Retinal pigment epithelial cell (primary cell): Measurements from ENCODE around the gene SFXN5.

Source experiments
- DNase-seq: peaks from one replicate; pipeline ENCODE4 v3.0.0-alpha.2; 2010; ENCODE audit warnings: low read depth
- H3K4me3 ChIP-seq: 2 replicates; pipeline ENCODE4 v1.5.1; 2011; ENCODE audit warnings: mild to moderate bottlenecking, low read length, control low read depth, moderate library complexity
- TF ChIP-seq, protein P1 (sequence below): conservative IDR thresholded peaks from 2 replicates; pipeline ENCODE4 v1.5.1; 2011; ENCODE audit warnings: low read depth, low read length, control low read depth, inconsistent platforms

Gene SFXN5

DNA sequence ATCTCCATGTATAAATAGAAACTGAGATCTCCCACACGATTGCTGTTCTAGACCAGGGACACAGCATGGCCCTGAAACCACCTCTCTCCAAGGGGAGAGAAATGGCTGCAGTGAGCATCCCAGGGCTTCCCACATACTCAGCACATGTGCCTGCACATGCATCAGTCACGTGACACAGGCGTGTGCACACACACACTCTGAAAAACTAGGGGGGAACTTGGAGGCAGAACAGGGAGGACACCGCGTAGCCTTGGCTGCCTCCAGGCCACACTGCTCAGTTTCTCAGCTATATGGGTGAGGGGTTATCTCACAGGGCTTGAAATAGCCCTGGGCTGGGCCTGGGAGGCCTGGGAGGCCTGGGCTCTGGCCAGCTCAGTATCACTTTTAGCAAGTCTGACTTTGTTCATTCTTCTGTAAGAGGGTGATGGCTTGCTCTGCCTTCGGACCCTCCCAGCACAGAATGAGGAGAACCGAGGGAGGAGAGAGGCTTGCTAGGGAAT lies 87.3 kb downstream of the SFXN5 start:
- TF ChIP-seq, protein P1, sequence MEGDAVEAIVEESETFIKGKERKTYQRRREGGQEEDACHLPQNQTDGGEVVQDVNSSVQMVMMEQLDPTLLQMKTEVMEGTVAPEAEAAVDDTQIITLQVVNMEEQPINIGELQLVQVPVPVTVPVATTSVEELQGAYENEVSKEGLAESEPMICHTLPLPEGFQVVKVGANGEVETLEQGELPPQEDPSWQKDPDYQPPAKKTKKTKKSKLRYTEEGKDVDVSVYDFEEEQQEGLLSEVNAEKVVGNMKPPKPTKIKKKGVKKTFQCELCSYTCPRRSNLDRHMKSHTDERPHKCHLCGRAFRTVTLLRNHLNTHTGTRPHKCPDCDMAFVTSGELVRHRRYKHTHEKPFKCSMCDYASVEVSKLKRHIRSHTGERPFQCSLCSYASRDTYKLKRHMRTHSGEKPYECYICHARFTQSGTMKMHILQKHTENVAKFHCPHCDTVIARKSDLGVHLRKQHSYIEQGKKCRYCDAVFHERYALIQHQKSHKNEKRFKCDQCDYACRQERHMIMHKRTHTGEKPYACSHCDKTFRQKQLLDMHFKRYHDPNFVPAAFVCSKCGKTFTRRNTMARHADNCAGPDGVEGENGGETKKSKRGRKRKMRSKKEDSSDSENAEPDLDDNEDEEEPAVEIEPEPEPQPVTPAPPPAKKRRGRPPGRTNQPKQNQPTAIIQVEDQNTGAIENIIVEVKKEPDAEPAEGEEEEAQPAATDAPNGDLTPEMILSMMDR, result no peak
- DNase-seq, result no peak
- H3K4me3 ChIP-seq, result no peak overlapping the region

GRCh38 chr2:72983500-72984161 lies 87.9 kb downstream of the SFXN5 start:
- TF ChIP-seq, protein P1, result no peak
- no peak for DNase-seq
- no peak overlapping the region for H3K4me3 ChIP-seq

DNA sequence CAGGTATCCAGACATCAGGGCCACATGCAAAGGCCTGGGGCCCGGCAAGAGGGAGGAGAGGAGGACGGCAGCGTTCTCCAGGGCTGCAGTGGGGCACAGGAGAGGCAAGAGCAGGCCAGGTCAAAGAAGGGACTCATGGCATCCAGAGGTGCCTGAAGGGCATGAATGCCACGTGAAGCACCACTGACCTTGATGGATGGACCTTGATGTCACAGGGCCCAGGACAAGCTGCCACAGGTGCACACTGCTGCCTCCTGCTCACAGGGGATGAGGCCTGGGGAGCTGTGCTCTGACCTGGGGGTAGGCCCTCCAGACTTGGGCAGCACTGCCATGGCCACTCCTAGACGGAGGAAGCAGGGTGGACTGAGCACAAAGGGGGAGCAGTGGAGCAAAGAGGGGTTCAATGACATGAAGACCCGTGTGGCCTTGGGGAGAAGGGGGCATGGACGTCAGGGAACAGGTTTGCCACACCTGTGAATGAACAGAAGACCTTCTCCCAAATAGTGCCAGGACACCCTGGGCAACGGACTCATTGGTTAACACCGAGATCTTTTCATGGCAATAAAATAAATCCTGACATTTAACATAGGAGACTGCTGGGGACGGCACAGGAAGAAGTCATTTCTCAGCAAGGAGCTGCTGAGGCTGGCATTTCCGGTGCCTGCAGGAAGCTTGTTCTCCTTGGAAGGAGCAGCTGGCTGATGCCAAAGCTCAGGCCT lies 88.6 kb downstream of the SFXN5 start:
- H3K4me3 ChIP-seq, result no peak overlapping the region
- no peak for DNase-seq
- TF ChIP-seq, protein P1, result no peak

DNA sequence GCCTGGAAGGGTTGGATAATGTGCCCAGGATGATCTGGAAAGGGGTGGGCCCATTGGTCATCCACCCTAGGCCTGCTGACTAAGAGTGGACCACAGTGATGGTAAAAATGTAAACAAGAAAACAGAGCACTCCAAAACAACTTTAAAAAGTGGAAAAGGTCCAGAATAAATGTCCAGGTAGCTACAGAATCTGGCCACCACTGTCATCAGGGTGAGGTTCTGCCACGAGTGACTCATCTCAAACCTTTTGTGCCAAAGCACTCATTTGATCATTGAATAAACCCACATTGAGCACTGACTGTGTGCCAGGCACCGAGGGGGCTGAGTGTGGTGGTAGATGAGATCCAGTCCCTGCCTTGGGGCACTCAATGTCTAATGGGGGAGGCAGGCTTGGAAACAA lies 89.3 kb downstream of the SFXN5 start:
- no peak overlapping the region for H3K4me3 ChIP-seq
- no peak for DNase-seq
- TF ChIP-seq, protein P1, result no peak

DNA sequence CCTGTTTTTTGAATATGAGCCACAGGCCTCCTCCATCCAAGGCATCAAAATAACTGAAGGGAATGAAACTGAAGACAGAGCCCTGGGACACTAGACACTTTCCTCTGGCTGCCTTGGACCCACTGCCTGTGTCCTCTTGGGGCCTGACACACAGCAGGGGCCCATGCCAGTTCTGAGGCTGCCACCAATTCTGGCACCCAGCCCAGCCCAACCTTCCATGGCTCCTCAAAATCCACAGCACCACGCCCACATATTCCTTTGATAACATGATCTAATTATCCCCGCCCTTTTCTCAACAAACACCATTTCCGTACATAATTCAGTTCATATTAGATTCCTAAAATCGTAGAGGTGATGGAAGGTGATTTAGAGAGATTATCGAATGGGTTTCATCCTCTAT lies 90.0 kb downstream of the SFXN5 start:
- no peak for DNase-seq
- TF ChIP-seq, protein P1, result no peak
- H3K4me3 ChIP-seq, result no peak overlapping the region

DNA sequence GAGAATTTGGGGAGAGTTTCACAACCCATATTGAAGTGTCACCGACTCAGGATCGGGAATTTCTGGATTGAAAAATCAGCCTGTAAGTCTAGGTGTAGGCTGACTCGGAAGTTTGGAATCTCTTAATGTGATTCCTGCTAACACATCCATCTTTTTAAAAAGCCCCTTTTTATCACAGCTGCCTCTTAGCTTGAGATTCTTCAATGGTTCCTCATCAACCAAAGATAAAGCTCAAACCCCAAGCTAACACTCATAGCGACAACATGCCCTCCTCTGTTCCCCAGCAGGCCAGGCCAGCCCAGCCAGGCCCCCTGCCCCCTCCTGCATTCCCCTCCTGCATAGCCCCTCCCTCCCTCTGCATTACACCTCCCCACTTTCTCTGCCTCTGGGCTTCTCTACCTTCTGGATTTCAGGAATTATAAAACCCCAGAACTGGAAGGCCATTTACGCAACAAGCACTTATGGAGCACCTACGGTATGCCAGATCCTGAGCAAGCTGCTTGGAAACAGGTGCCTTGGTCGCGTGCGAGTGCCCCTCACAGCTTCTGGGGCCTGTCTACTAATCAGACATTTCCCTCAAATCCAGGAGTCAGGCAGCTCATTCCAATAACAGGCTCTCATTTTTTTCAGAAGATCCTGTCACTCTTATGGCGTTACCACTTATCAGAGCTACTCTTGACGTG lies 90.8 kb downstream of the SFXN5 start:
- TF ChIP-seq, protein P1, result no peak
- H3K4me3 ChIP-seq, result no peak overlapping the region
- no peak for DNase-seq
